HG02678 (cell line): ENCODE measurements around the gene TCF20.
A peak's percentile ranks its signal among the peaks of the same experiment; 100 is the strongest.

Source experiments
- ATAC-seq: cut with Tn5 transposase; IDR thresholded peaks from one replicate; pipeline ENCODE4 v1.9.1; 2021; ENCODE audit warnings: mild to moderate bottlenecking, moderate library complexity; ENCODE audit not compliant: unreplicated experiment

Gene TCF20

DNA sequence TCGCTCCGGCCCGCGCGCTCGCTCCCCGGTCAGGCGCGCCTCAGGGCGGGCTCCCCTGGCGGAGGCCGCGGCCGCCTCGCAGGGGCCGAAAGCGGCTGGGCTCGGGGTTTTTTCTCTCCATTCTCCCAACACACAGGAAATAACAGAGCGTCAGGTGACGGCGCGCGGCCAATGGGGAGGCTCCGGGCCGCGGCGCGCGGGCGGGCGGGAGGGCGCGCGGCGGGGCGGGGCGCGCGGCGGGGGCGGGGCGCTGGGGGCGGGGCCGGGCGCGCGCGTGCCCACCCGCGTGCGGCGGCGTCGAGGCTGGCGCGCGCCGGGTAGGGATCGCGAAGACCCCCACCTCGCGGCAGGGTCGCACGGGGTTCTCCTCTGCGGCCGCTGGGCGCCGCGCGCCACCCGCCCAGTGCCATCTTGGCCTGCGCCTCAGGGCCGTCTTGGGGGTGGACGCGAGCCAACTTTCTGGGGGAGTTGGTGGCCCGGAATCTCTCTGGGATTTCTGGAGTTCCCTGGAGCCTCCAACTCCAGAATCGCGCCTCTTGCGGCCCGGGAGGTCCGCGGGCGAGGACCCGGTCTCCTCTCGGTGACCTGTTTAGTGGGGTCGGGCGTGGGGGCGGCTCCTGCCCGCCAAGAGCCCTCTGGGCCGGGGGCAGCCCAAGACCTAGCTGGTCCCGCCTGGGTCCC lies at the start of gene TCF20:
TCF20 (minus strand) TSS at position 144 of the 681 bp plus-strand sequence. CDS start 55,348 bp downstream, outside the sequence.
- peak; percentile 74 for ATAC-seq

GRCh38 chr22:42319386-42319785 lies 48.9 kb upstream of the TCF20 start:
- no peak for ATAC-seq

DNA sequence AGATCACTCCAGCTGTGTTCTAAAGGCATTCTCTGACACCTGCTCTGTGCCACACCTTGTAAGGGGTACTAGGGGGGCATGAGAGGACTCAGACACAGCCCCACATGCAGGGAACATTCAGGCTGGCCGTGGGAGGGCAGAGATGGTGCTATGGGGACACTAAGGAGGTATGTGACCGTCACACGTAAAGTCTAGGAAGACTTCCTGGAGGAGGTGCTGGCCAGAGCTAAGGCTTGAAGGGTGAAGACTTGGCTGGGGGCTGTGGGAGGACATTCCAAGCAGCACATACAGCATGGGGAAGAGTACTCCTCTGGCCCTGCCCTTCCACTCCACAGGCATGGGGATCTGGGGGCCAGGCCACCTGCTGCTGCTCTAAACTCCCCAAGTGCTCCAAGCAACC lies 48.5 kb upstream of the TCF20 start:
- ATAC-seq = no peak

DNA sequence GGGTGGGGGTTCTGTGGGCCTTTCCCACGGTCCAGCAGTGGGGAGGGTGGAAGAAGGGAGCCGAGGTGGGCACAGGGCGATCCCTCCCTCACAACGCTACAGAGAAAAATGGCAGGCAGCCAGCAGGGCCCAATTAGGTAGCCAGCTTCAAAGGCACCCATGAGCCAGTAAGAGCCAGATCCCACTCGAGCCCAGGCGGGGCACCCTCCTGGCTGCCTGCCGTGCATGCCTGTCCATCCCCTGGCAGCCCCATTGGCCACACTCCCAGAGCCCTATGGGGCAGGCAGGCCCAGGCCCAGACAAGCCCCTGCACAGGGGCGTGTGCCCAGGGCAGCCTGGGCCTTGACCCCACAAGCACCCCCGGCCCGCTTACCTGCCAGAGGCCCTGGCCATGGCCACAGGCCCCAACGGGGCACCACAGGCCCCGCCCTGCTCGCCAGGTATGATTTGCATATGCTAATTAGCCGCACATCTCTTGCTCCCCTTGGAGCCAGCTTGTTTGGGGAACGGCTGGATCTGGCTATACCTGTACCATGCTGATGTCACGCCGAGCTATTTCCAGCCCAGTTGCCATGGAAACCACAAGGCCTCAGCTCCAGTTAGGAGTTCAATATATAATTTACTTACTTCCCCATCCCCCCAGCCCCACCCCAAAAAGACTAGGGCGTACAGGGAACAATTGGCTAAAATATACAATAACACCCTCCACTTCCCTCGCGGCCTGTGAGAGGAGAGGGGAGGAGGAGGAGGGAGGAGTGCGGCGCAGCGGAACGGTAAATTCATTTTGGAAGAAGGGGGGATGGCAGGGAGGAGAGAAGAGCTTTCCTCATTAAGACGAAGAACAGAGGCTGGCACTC lies 47.5 kb upstream of the TCF20 start:
- no peak for ATAC-seq

GRCh38 chr22:42317008-42317407 lies 46.6 kb upstream of the TCF20 start:
- no peak for ATAC-seq

GRCh38 chr22:42315392-42315756 lies 44.9 kb upstream of the TCF20 start:
- ATAC-seq = no peak

- no peak for ATAC-seq
Observed at GRCh38 chr22:42314709-42315391, 44.4 kb upstream of the TCF20 start.

- no peak for ATAC-seq
Observed at GRCh38 chr22:42313804-42314581, 43.5 kb upstream of the TCF20 start.

- no peak for ATAC-seq
Observed at GRCh38 chr22:42313204-42313603, 42.8 kb upstream of the TCF20 start.

GRCh38 chr22:42310291-42311015 lies 40.0 kb upstream of the TCF20 start:
- ATAC-seq = no peak

DNA sequence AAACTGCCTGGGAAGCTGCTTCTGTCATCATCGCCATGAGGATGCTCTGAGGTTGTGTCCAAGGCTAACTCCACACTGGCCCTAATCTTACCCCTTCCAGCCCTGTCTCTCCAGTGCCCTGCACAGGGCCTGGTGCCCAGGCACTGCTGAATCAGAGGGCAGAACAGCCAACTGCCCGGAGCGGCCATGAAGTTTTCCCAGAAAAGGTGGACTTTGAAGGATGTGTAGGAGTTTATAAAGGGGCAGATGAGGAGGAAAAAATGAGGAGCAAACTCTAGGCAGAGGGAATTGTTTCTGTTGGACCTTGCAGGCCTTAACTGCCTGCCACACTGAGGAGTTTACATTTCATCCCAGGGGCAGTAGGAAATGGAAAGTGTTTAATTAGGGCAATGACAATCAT lies 39.4 kb upstream of the TCF20 start:
- no peak for ATAC-seq

GRCh38 chr22:42308892-42309468 lies 38.5 kb upstream of the TCF20 start:
- no peak for ATAC-seq

GRCh38 chr22:42307806-42308563 lies 37.5 kb upstream of the TCF20 start:
- ATAC-seq = no peak

- no peak for ATAC-seq
Observed at GRCh38 chr22:42306010-42306409, 35.6 kb upstream of the TCF20 start.

DNA sequence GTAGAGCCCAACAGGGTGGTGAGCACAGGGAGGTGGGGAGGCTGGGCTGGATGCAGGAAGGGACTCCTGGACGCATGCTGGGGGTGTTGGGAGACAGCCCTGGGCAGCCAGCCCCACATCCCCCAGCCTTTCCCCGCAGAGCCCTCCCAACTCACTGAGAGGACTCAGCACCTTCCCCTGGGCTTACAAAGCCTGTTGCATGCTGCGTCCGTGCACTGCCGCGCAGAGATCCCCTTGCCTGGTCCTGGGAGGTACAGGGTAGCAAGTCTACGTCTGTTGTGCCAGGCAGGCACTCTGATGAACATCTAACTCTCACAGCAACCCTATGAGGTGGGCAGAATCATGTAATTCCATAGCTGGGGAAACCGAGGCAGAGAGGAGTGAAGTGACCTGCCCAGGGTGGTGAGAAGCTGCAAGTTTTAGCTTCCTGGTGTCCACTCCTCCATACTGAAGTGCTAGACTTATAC lies 33.9 kb upstream of the TCF20 start:
- ATAC-seq = no peak

DNA sequence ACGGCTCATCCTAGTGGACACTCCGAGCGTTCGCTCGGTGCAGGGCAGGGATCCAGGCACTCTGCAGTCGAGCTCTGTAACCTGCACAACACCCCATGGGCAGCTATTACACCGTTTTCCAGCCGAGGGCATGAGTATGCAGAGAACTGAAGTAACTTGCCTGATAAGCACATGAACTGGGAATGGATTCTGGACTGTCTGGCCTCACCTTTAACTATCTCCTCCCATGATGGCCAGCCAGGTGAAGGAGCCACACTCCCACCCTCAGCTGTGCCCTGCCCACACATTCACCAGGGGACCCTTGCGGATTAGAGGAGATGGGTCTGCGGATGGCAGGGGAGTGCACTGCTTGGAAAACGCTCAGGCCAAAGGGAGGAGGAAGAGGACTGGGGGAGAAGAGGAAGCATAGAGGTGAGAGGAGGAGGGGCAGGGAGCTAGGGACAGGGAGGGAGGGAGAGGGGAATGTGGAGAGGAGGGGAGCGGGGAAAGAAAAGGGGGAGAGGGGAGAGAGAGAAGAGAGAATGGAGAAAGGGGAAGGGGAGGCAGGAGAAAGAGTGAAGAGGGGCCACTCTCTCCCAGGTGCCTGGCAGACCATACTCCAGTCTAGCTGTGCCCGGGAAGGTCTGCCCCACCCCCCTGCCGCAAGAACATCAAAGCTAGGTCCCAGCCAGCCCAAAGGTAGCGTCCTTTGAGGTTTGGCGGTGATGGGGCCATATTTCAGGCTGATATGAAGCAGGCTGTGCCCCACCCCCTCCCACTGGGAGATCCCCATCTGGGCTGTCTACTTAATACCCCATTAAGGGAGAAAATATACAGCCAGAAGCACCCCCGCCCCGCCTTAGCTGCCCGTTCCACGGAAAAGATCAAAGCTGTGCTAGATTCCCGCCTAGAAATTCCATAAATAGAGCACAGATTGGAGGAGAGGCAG lies 33.2 kb upstream of the TCF20 start:
- no peak for ATAC-seq

DNA sequence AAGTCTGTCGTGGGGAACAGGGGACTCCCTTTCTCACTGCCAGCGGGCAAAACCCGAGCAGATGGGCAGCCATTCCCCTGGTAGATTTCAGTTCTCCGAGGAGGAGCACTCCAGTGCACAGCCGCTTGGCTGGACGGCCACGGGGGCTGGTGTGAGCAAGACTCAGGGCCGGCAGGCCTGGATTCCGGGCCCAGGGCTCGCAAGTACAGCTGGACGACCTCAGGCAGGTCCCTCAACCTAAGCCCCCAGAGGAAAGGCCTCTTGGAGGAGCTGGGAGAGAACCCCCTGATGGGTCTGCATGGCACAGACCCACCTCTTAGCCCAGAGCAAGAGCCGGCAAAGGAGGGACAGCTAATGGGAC lies 31.3 kb upstream of the TCF20 start:
- ATAC-seq = no peak

GRCh38 chr22:42301077-42301741 lies 30.8 kb upstream of the TCF20 start:
- ATAC-seq = no peak
